GM19452 (cell line): ENCODE measurements around the gene MAFF.

Experiments
- ATAC-seq: cut with Tn5 transposase; IDR thresholded peaks from one replicate; pipeline ENCODE4 v1.9.1; 2021; ENCODE audit not compliant: unreplicated experiment

MAFF gene

GRCh38 chr22:38246046-38246658 lies 44.4 kb downstream of the MAFF start:
- ATAC-seq, result no peak

DNA sequence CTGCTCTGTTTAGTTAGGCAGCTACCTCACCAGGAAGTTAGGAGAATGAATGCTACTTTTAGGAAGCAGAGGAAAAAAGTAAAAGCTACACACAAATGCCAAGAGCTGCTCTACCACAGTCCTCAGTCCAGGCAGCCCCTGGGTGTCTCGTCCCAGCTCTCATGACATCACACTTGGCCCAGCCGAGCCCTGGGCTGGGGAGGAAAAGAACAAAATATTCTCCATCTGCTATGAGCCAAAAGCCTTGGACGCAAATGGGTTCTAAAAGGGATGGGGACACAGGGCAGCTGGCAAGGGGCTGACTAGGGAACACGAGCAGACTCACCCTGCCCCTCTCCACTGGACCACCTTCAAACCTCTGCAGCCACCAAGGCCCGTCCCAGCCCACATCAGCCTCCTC lies 44.9 kb downstream of the MAFF start:
- ATAC-seq, result no peak

GRCh38 chr22:38247713-38248112 lies 45.9 kb downstream of the MAFF start:
- no peak for ATAC-seq

- ATAC-seq, result no peak
Observed at GRCh38 chr22:38248280-38248679, 46.5 kb downstream of the MAFF start.

- ATAC-seq, result no peak
Observed at GRCh38 chr22:38249301-38249700, 47.5 kb downstream of the MAFF start.

DNA sequence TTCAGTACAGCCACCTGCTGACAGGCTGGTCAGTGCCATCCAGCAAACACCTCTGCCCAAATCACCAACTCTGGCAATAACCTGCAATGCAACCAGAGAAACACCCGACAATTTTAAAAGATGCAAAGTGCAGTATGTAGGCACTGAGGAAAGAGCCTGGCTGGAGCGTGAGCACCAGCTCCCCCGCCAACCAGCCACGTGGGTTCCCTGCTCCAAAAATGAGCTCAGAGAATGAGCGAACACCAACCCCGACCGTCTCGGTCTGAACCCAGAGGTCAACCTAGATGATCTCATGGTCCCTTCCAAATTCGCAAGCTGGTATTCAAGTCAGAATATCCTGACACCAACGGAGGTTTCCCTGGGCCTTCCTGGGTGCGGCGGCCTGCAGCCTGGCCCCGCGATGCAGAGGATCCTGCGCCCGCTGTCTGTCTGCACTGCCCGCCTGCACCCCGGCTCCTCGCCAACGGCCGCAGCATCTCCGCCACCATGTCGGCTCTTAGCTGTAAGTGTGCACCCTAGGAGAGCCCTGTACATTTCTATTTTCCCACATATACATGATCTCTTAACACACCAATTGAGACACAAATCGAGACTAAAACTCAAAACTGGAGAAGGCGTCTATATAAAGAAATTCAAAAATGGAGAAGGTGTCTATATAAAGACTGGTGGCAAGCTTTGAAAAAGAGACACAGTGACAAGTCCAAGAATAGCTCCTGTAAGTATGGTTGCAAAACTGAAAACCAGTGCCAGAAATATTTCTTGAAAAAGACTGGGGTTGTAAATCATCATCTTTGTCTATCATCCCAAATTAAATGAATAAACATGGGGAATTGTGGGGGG lies 48.2 kb downstream of the MAFF start:
- ATAC-seq, result no peak

DNA sequence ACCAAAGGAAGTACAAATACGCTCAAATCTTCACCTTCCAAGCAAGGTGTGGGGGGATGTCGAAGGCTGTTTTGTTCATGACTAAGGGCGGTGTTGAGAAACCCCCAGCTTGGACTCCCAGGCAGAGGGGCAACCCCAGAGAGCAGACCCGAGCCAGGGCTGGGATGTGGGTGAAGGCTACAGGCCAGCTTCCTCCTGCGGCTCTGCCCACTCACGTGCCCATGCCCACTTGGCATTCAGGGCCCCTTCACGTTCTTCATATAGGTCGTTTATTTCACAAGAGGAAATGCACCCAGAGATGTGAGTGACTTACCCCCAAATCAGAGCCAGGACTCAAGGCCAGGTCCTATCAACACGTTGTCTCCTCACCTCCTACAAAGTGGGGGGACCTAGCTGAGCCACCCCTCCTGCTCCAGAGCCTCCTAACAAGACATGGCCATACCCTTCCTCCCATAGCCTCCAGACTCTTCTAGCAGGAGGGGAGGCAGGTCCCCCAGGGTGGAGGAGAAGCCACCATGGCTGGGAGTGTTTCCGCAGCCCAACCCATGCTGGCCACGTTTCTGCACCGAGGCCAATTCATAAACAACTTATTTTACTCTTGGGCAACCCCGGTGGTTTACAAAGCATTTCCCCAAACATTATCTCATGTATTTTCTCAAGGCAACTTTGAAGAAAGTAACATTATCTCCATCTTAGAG lies 49.0 kb downstream of the MAFF start:
- no peak for ATAC-seq

- ATAC-seq, result no peak
Observed at GRCh38 chr22:38251341-38251692, 49.5 kb downstream of the MAFF start.

- no peak for ATAC-seq
Observed at GRCh38 chr22:38255697-38256096, 53.9 kb downstream of the MAFF start.

DNA sequence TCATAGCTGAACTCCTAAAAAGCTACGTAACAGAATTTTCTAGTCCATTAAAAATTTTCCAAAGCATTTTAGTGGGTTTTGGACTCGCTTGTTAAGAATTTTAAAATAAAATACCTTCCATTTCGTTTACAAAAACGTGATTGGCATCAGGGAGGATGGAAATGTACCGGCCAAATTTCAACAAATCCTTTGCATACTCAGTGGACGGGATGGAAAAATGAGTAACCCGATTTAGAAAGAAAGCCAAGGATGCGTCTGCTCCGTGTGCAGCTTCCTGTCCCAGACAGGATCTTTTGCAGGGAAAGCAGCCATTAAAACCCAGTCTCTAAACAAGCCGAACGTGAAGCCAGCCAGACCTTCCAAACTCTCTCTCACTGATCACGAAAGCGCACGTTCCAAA lies 55.4 kb downstream of the MAFF start:
- ATAC-seq, result no peak

DNA sequence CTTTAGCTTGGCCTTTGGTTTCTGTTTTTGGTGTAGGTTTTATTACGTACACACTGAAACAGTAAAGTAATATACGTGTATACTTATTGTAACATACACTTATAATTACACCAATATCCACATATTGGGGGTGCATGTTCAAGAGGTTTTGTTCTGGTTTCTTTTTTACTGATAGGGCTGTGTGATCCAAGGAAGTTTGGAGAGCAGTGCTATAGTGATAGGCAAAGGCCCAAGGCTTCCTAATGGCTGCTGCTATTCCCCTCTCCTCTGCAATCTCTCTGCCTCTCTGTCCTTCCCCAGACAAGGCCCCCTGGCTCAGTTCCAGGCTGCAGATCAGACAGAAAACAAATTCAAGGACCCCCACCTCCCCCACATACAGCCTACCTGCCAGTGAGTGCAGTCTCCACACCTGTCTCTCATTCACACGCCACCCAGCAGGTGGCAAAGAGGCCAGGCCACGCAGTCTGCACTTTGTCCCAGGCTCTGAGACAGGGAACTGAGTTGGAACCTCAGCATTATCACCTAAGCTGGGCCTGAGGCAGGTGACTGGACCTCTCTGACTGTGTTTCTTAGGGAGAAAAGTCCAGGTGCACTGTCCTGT lies 56.0 kb downstream of the MAFF start:
- ATAC-seq, result no peak

- ATAC-seq, result no peak
Observed at GRCh38 chr22:38258895-38259294, 57.1 kb downstream of the MAFF start.

GRCh38 chr22:38259370-38259769 lies 57.6 kb downstream of the MAFF start:
- ATAC-seq, result no peak

- ATAC-seq, result peak; percentile 19
Observed at GRCh38 chr22:38260761-38261681, 59.2 kb downstream of the MAFF start.

DNA sequence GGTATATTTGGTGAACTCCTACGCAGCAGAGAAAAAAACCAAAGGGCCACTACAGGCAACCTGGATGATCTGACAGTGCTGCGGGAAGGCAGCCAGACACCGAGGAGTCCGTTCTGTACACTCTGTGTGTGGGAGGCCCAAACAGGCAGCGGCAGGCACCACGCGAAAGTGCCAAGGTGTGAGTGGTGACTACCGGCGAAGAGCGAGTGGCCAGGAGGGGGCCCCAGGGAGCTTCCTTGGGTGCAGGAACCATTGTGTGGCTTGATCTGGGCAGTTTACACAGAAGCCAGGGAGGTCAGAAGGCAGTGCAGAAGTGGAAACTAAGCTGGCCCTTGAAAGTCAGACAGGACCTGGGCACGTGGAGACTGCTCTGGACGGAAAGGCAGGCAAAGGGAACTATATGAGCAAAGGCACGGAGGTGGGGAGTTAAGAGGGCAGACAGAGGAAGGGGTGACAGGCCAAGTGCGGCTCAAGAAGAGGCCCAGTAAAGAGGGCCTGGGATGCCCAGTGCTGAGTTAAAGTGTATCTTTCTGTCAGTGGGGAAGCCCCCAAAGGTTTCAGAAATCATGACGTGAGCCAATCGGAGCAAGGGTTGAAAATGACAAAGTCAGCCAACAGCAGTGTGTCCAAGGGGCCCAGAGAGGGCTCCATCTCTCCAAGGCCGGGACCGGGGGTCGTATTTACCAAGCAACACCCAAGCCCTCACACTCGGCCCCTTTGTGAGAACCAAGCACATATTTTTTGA lies 60.4 kb downstream of the MAFF start:
- ATAC-seq, result no peak

GRCh38 chr22:38264322-38264843 lies 62.6 kb downstream of the MAFF start:
- ATAC-seq, result no peak
